HG02763 (cell line): Measurements from ENCODE around the gene PLCL1.

Experiments used
- ATAC-seq: cut with Tn5 transposase; IDR thresholded peaks from one replicate; pipeline ENCODE4 v1.9.1; 2021; ENCODE audit warnings: mild to moderate bottlenecking, moderate library complexity; ENCODE audit not compliant: unreplicated experiment

PLCL1 gene

DNA sequence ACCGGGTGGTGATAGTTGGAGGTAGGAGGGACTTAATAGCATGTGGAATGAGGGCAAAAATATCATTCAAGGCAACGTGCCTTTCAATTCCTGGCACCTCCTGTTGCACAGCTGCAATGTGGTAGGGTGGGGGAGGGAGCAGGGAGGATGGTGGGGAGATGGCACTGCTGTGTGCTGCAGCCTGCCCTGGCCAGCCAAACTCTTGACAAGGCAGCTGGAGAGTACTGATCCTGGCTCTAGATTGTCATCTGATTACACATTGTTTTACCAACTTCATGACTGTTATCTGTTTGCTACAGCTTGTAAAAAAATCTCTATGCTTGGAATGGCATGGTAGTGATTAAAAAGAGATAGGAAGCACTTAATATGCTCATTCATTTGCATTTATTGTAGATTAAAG lies 47.7 kb downstream of the PLCL1 start:
- ATAC-seq = no peak

DNA sequence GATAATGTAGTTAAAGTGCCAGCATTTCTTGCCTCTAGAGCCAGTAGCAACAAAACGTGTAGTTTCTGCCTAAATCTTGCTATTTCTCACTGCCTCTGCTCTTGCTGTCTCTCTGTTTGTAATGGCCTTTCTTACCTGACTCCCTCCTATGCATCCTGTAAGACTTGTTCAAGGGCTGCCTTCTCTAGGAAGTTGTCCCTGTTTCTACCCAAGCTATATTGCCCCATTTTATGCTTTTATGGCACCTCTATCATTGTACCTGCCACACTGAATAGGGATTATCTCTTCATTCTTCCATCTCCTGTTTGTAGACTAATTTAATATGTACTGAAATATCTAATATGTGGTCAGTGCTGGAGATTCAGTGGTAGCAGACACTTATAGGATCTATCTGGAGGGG lies 49.2 kb downstream of the PLCL1 start:
- ATAC-seq = no peak

DNA sequence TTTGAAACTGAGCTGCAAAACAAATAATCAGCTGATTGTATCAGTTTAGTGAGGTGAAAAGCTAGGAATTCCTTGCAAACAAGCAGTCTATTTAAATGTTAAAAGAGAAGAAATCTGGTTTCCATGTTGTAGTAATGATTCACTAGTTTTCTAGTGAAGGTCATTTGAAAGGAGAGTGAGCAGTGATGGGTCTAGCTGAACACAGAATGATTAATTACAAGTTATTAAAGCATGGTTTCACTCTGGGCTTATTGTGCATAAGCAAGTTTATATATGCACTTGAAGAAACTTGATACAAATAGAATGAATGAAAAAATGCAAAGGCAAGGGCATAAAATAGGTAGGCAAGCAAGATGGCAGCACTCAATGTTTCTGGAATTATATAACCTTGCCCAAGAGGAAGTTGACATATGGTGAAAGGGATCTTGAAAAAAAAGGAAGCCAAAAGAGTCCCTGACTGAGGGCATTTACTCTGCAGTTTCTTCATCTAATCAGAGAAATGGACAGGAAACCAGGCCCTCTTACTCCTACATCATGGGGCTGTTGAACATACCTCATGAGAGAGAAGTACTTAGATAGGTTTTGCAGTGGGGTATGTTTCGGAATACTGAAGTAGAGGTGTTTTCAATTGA lies 53.2 kb downstream of the PLCL1 start:
- ATAC-seq = no peak

DNA sequence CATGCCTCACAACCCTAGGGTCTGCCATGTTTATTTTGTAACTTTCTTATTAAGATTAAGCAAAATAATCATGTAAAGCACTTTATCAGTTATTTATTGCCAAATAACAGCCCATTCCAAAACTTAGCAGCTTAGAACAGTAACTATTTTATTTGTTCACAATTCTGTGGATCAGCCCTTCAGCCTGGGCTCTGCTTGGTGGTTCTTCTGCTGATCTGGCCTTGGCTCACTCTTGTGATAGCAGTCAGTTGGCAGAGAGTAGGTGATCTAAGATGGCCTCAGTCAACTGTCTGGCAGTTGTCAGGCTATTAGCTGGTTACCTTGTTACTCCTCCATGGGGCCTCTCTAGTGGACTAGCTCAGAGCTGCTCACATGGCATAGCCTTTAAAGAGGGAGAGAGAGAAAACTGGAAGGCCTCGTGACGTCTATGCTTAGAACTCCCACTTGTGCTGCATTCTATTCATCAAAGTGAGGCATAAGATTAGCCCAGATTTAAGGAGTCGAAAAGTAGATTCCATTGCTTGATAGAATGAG lies 54.3 kb downstream of the PLCL1 start:
- ATAC-seq = no peak

DNA sequence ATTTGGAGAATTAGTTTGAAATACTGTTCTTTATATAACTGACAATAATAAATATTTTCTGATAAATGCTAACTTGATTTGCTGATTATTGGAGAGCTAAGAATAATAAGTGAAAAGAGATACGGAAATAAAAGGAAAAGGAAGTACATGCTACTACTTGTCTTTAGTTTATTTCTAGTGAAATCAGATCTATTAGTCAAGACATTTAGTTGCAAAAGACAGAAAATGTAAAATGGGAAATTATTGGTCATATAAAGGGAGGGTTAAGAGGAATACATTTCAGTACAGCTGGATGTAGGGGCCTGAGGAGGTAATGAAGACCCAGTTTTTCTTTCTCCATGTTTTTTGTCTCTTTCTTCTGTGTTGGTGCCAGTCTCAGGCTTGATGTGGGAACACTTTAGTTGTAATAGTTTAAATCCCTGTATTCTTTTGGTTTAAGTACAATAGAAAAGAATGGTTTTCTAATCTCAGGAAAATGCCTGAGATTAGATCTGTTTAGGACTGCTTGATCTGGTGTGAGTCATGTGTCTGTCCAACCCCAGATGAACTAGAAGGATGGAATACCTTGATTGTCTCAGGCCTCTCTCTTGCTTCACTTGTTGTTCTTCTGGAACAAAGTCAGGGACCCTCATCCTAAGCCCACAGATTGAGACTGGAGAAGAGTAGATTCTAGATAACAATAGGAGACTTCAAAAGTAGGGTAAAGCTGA lies 58.0 kb downstream of the PLCL1 start:
- ATAC-seq = no peak

DNA sequence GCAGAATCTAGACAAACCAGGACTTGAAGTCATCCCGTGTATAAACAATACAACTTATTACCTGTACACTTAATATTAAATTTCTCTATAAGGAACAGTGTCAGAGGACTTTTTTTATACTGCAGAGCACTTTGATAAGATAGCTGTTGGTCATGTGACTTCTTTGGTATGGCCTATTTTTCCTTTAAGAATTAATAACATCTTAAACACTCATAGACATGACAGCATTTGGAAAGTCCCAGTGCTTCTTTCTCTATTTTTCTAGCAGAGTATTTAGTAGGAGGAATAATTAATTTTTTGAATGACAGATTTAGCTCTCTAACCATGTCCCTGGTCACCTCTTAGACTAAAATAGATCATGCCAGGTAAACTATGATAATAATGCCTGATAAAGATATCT lies 59.4 kb downstream of the PLCL1 start:
- no peak for ATAC-seq

DNA sequence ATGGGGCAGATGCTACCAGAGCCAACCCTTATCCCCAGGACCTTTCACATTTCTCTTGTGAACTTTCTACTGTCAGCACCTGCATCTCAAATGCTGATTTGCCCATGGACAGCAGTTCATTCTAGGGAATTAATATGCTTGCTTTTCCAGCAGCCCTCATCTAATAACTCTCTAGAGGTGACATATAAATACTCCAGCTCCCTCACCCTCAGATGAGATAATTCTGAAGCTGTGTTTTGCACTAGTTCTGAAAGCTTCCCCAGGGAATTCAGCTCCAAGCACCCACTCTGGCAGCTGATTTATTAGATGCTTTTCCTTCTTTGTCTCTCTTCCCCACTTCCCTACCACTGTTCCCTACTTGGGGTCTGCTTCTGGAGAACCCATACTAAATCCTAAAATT lies 62.1 kb downstream of the PLCL1 start:
- no peak for ATAC-seq

DNA sequence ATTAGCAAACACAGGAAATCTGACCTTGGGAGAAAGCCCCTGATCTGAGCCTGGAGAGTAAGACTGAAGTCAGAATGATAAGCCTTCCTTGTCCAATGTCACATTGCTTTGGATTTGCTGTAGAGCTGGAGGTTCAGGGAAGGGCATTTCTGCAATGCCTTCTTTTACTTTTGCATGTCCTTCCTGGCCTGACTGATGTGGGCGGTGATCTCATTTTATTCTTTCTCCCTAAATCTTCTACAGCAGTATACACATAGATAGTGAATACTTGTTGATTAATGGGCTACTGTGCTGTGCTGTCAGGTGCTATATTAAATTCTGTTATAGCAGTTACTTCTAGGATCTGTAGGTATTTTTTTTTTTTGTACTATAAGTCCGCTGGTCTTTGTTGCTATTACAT lies 62.6 kb downstream of the PLCL1 start:
- no peak for ATAC-seq

DNA sequence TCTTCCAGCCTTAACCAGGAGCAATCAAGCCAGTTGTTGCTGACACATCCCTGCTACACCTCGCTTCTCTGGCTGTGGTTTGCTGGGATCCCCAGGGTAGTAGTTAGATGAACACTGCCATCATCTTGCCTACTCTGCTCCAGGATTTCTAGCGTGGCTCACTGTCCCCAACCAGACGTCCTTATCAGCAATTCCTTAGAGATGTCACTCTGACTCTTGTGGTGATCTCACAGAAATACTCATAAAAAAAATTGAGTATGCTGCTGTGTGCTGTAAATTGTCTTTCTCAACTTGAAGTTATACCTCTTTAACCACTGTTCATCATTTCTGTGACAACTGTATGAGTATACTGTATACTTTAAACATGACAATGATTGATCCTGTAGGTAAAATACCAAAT lies 63.2 kb downstream of the PLCL1 start:
- ATAC-seq = no peak

DNA sequence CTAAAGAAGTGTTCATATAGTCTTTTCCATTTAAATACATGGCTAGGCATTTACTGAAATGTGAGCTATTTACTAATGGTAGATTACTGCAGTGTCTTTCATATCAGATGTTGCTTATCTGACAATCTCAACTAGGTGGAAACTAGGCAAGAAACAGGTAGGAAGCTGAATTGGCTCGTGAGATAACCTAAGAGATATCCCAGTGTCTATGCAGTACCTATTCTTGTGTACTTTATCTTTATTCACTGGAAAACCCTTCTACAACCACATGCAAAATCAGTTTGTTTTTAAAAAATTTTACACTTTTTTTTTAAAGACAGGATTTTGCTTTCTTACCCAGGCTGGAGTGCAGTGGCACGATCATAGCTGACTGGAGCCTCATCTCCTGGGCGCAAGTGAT lies 63.8 kb downstream of the PLCL1 start:
- ATAC-seq = no peak

DNA sequence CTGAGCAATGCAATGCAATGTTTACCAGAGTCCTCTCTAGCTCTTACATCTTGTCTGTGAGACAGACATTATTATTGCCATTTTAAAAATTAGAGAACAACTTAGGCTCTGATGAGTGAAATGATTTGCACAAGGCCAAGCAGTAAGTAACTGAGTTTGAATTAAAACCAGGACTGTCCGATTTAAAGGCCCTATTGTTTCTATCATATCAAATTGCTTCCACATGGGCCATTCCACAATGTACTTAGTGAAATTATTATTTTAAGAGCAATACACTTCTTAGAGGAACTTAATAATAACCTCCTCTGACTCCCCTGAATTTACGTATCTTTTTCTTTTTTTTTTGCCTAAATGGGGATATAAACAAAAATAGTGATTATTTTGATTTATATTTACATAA lies 64.6 kb downstream of the PLCL1 start:
- ATAC-seq = no peak

DNA sequence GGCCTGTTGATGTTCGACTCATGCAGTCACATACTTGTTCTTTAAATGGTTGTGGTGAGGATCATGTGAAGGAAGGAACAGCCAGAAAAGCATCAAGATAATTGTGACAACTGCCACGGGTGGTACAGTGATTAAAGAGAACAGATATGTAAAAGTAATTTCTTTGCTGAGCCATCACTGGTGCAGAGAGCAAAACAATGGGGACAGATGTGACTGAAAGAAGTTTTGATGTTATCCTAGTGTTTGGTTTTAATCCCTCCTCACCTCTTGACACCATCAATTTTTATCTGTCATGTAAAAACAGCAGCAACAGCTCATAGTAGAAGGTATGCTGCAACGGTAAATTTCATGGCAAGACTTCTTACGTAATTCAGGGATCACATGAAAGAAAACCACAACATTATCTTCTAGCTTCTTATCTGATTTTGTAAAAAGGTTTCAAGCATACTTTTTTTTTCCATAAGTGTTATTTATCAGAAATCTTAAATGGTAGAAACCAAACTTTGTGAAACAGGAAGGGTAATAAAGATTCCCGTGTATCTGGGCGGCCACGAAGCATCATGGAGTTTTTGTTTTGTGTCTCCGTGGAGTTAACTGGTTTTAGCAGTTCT lies 65.2 kb downstream of the PLCL1 start:
- ATAC-seq = no peak

DNA sequence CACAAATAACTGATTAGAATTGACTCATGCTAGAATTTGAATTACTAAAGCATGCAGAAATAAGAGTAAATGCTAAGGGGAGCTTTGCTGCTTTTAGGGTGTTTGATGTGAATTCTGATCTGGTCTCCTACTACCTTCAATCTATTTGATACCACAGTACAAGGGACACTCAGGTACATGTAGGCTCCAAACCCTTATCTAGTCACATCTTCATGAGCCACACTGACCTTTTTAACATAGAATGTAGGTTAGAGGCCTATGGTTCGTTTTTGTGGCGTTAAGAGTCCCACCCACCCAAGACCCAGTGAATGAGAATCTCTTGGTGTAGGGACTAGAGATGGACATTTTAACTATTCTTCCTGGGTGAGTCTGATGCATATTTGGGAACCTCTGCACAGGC lies 65.7 kb downstream of the PLCL1 start:
- ATAC-seq = no peak

DNA sequence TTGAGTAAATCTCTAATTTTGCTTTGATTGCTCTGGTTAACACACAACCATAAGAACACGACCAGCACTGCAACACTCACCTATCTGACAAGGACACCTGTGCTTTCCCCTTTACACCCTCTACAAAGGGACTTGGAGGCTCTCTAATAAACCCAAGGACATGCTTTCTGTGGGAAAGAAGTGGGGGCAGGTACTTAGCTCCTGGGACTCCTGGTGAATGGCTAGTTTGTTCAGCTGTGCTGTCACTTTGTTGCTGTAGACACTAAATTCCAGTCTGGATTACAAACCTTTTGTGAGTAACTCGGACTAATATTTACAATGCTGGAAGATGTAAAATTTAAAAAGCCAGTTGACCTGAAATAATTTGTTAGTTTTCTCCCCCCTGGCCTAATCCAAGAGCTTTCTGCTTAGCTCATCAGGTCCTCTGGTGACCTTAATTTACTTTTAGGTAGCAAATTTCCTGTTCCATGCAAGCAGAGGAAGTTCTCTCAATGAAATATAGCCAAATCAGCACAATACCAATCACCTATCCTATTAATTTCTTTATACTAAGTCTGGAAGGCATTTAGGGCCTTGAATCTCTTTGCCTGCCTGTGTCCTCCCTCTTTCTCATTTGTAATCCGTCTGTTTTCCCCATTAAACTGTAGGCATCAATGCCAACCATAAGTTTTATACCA lies 67.5 kb downstream of the PLCL1 start:
- no peak for ATAC-seq

DNA sequence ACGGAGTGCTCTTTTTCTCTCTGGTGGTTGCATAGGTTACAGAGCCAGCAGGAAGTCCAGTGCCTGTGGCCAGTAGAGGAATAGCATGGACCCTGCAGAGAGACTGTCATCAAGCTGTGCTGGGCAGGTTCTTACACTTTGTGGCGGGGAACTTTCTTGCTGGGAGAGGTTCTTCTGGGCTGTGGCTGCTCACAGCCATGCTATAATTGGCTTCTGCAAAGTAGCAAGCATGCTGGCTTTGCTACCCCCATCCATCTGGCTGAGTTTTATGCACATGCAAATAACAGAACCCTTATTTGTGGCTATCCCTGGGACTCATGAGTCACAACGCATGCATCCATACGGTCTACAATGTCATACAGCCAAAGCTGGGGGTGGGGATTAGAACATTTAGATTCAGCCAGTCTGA lies 68.9 kb downstream of the PLCL1 start:
- no peak for ATAC-seq

DNA sequence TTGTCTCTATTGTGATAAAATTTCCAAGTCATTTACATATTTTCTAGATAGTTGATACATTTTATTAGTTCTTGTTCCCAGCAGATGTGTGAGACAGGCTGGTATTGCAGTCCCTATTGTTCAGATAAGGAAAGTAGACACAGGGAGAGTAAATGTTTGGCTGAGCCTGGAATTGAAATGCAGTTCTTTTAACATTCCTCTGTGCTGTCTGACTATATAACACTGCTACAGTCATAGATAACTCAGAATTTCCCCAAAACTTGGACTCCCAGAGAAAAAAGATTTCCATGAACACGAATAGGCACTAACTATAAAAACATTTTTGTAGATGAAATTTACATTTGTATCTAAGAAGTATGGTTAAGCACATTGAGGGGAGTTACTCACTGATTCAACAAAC lies 71.4 kb downstream of the PLCL1 start:
- ATAC-seq = no peak

DNA sequence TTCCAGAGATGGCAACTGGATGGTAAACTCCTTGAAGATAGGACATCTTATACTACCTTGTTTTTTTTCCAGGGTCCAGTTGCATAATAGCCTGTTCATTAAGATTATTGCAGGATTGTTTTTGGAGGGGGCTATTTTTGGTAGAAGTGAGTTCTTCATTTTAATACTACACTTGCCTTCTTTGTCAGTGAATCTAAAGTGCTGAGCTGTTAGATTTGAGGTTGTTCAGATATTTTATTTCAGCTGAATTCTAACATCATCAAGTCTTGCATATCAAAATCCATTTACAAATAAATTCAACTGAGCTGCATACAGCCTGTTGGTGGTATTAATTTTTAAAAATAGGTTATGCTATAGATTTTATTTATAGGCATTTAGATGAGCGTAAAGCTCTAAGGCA lies 72.1 kb downstream of the PLCL1 start:
- no peak for ATAC-seq

DNA sequence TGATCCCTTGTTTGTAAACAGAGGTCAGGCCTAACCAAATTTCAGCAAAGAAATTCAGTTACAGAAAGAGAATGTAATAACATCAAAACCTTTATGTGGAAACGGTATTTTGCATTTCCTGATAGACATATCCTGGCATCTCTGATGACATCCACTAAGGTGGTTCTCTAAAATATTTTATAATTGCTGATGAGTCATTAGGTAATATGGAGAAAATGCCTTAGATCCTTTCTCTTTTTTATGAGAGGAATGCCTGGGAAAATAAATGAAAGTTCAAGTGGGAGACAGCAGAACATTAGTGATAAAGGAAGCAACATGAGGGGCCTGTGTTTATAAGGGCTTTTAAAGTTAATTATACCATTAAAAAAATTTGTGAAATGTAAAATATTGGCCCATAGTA lies 72.6 kb downstream of the PLCL1 start:
- no peak for ATAC-seq

DNA sequence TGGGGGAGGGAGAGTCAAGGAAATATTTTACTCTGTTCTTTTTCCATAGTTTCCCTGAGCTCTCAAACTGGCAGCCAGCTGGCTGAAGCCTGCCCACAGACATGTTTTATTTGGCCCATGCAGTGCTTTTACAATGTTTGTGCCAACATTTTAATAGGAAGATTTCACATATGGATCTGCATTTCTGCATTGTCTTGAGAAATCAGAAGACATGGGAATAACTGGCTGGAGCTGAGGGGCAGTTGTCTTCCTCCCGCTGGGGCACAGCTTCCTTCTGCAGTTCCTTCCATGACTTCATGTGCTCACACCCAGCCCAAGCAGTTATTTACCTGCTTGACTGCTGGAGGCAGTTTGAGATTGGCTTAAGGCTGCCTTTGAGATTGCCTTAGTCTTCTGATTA lies 74.4 kb downstream of the PLCL1 start:
- ATAC-seq = no peak

DNA sequence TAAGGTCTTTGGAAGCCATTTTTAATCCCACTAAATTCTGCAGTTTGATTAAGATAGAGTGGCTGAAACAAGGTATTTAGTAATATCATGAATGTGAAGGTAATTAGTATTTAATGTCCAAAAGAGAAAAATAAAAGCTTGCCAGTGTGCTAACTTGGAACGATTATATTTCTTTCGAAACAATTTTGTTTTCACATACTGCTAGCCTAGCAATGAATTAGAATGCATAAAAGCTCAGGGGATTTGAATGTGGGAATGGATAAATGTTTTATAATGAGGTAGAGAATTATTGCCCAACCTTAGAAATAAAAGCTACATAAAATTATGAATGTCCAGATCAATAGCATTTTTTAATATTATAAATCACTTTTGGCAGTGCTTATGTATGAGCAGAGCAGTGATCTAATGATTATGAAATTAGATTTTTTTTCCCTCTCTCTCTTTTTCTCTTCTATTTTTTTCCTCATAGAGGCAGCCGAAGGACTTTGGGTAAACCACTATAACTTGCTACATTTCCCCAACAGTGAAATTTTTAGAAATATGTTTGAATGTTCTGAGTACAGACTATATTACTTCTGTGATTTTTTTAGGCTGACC lies 75.5 kb downstream of the PLCL1 start:
- ATAC-seq = no peak

DNA sequence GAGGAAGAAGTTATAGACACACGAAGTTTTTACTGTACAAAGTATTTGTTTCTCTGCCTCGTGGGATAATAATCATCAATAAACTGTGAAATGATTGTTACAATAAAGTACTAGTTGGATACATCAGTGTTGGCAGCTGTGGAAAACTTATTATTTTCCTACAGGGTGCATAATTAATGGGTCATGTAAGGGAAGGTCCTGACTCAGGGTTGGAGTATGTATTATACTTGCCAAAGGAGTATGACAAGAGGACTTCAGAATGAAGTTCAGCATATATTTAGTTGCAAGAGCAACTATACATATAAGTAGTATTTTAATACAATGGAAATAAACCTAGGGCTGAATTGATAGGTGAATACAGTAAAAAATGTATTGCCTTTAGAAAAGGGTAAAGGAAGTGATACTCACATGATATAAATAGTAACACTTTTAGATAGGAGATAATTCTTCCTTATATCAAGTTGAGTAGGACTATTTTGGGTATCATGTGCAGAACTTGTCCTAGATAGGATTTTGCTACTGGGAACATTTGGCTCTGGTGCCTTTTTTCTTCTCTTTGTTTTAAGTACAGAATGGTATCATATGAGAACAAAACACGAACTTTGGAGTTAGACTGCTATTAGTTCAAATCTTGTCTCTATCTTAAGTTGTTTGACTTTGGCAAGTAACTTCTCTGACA lies 79.1 kb downstream of the PLCL1 start:
- no peak for ATAC-seq
